Neural cell (in vitro differentiated cells): ENCODE measurements around the gene ENAH. TPM values are rescaled to one million over a fixed set of nuclear protein-coding genes. Genes with fewer than 3 reads are reported as not detected.

Experiments used
- H2AFZ ChIP-seq: fragments of 200-600, 300-800 bp; sonication (generic), shearing (Covaris generic); 2 replicates; pipeline ENCODE4 v1.6.0; 2014; ENCODE audit warnings: low read depth, mild to moderate bottlenecking, antibody characterized with exemption, low read length, moderate library complexity
- H3F3A ChIP-seq: fragments of 200-600 bp; shearing (Covaris generic); 2 replicates; pipeline ENCODE4 v1.6.1; 2016; ENCODE audit warnings: mild to moderate bottlenecking, moderate library complexity, mixed read lengths, antibody characterized with exemption, low read length; ENCODE audit not compliant: insufficient read depth, poor library complexity, severe bottlenecking
- H3K27ac ChIP-seq: fragments of 200-600, 300-800 bp; sonication (generic), shearing (Covaris generic); 2 replicates; pipeline ENCODE4 v1.5.1; 2014; ENCODE audit warnings: mild to moderate bottlenecking, low read length, moderate library complexity
- H3K27me3 ChIP-seq: fragments of 300-800, 200-600 bp; sonication (generic), shearing (Covaris generic); 2 replicates; pipeline ENCODE4 v1.6.0; 2014; ENCODE audit warnings: mild to moderate bottlenecking, low read depth, low read length, moderate library complexity; ENCODE audit not compliant: insufficient read depth
- H3K36me3 ChIP-seq: fragments of 300-800, 200-600 bp; sonication (generic), shearing (Covaris generic); 2 replicates; pipeline ENCODE4 v1.5.1; 2014; ENCODE audit warnings: mild to moderate bottlenecking, antibody characterized with exemption, low read length, moderate library complexity; ENCODE audit not compliant: insufficient read depth
- H3K4me2 ChIP-seq: fragments of 300-800, 200-600 bp; sonication (generic), shearing (Covaris generic); 2 replicates; pipeline ENCODE4 v1.6.0; 2014; ENCODE audit warnings: mild to moderate bottlenecking, low read length
- H3K4me3 ChIP-seq: fragments of 300-800, 200-600 bp; sonication (generic), shearing (Covaris generic); 2 replicates; pipeline ENCODE4 v1.5.1; 2014; ENCODE audit warnings: mild to moderate bottlenecking, low read length, moderate library complexity
- H3K79me2 ChIP-seq: fragments of 200-600 bp; shearing (Covaris generic); replicated peaks from 2 replicates; pipeline ENCODE4 v1.6.0; 2014; ENCODE audit warnings: mild to moderate bottlenecking, low read length, moderate library complexity; ENCODE audit not compliant: insufficient read depth
- H3K9ac ChIP-seq: fragments of 300-800, 200-600 bp; sonication (generic), shearing (Covaris generic); 2 replicates; pipeline ENCODE4 v1.6.1; 2016; ENCODE audit warnings: mild to moderate bottlenecking, low read length, mixed read lengths
- H3K9me2 ChIP-seq: fragments of 200-600 bp; shearing (Covaris generic); 2 replicates; pipeline ENCODE4 v1.6.1; 2016; ENCODE audit warnings: mild to moderate bottlenecking, low read length, mixed read lengths; ENCODE audit not compliant: insufficient read depth
- H3K9me3 ChIP-seq: fragments of 200-600, 300-800 bp; sonication (generic), shearing (Covaris generic); 2 replicates; pipeline ENCODE4 v1.6.1; 2016; ENCODE audit warnings: mild to moderate bottlenecking, mixed run types, low read length, moderate library complexity, mixed read lengths
- H4K20me1 ChIP-seq: fragments of 200-600 bp; shearing (Covaris generic); 2 replicates; pipeline ENCODE4 v1.6.1; 2016; ENCODE audit warnings: mild to moderate bottlenecking, mixed run types; ENCODE audit not compliant: insufficient read depth
- CTCF ChIP-seq: fragments of 450-650 bp; IDR thresholded peaks from 2 replicates; pipeline ENCODE4 v1.5.1; 2014; ENCODE audit warnings: antibody characterized with exemption, mild to moderate bottlenecking, moderate library complexity; ENCODE audit not compliant: poor library complexity, severe bottlenecking
- EP300 ChIP-seq: fragments of 450-650 bp; conservative IDR thresholded peaks from 2 replicates; pipeline ENCODE4 v1.6.1; 2014; ENCODE audit warnings: antibody characterized with exemption, mild to moderate bottlenecking, moderate library complexity; ENCODE audit not compliant: poor library complexity, severe bottlenecking
- EZH2 ChIP-seq: fragments of 200-600, 300-800 bp; shearing (Covaris generic), sonication (generic); IDR thresholded peaks from 2 replicates; pipeline ENCODE4 v1.6.1; 2014; ENCODE audit warnings: antibody characterized with exemption, low read length, borderline replicate concordance, mild to moderate bottlenecking; ENCODE audit not compliant: insufficient read depth, poor library complexity, severe bottlenecking
- MXI1 ChIP-seq: fragments of 450-650 bp; conservative IDR thresholded peaks from 2 replicates; pipeline ENCODE4 v1.6.1; 2014; ENCODE audit warnings: antibody characterized with exemption, mild to moderate bottlenecking; ENCODE audit not compliant: poor library complexity, severe bottlenecking
- POLR2AphosphoS5 ChIP-seq: IDR thresholded peaks from 2 replicates; pipeline ENCODE4 v1.6.1; 2012
- RAD21 ChIP-seq: fragments of 450-650 bp; conservative IDR thresholded peaks from 2 replicates; pipeline ENCODE4 v1.6.1; 2014; ENCODE audit warnings: antibody characterized with exemption, mild to moderate bottlenecking, moderate library complexity
- REST ChIP-seq: IDR thresholded peaks from 2 replicates; pipeline ENCODE4 v1.6.1; 2012; ENCODE audit warnings: borderline replicate concordance
- SMC3 ChIP-seq: fragments of 450-650 bp; conservative IDR thresholded peaks from 2 replicates; pipeline ENCODE4 v1.6.1; 2014; ENCODE audit warnings: antibody characterized with exemption, mild to moderate bottlenecking, moderate library complexity; ENCODE audit not compliant: poor library complexity
- TAF1 ChIP-seq: IDR thresholded peaks from 2 replicates; pipeline ENCODE4 v1.6.1; 2012; ENCODE audit warnings: low read depth
- polyA plus RNA-seq: library from polyadenylated mRNA; depleted of rRNA; stranded (reverse); fragments of >200 nt; gene quantifications from 2 replicates; pipeline ENCODE4 v1.2.3, GENCODE V29; 2014

The ENAH gene
- polyA plus RNA-seq, 1 donor from 2014 or later: 58.4 TPM

- Histone ChIP-seq H4K20me1 (no peaks in the 10 kb centered on the region), H3K9me2 (no peaks in the 10 kb centered on the region), H3K4me2 (no peak overlapping the region), H3K27ac (no peak overlapping the region), H3K36me3 (no peaks in the 10 kb centered on the region), H2AFZ (no peak overlapping the region), H3K4me3 (no peak overlapping the region), H3K79me2 (no peaks in the 10 kb centered on the region), H3K9ac (no peak overlapping the region), H3K9me3 (no peaks in the 10 kb centered on the region), H3K27me3 (no peaks in the 10 kb centered on the region), H3F3A (no peaks in the 10 kb centered on the region)
- TF ChIP-seq REST (no peak), TAF1 (no peak), SMC3 (no peak)
These were observed 35.4 kb upstream of the ENAH start for GRCh38 chr1:225688345-225688744.

GRCh38 chr1:225685476-225686176, 32.7 kb upstream of the ENAH start:
- Histone ChIP-seq H3K4me2 (no peak overlapping the region), H3F3A (no peaks in the 10 kb centered on the region), H3K36me3 (no peaks in the 10 kb centered on the region), H3K27ac (no peak overlapping the region), H2AFZ (no peak overlapping the region), H3K9me2 (no peaks in the 10 kb centered on the region), H3K9ac (no peak overlapping the region), H3K9me3 (no peaks in the 10 kb centered on the region), H3K27me3 (no peaks in the 10 kb centered on the region), H3K79me2 (no peaks in the 10 kb centered on the region), H4K20me1 (no peaks in the 10 kb centered on the region), H3K4me3 (no peak overlapping the region)
- TF ChIP-seq MXI1 (no peak), CTCF (no peak), POLR2AphosphoS5 (no peak), TAF1 (no peak), REST (no peak), EZH2 (no peak), RAD21 (no peak), SMC3 (no peak), EP300 (no peak)
